ENCODE data around the gene RNF183.

DNA sequence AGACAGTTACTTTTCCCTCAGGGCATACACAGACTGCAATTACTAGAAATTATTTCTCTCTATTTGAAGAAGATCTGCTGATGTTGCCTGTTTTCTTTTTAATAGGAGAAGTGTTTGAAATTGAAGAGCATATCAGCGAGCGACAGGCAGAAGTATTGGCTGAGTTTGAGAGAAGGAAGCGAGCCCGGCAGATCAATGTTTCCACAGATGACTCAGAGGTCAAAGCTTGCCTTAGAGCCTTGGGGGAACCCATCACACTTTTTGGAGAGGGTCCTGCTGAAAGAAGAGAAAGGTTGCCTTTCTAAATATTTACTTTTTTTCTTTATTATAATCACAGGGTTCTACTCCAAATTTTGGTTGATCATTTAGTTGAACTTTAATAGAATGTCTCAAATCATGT is 24.3 kb downstream of the RNF183 start:
- no peak for TF ChIP-seq CTCF (IDR thresholded peaks at IDR 0.05)
- TF ChIP-seq POLR2A (IDR thresholded peaks at IDR 0.05): no peak
